Cerebellar cortex (tissue), 1 donor: Measurements from ENCODE around the gene ETFB.
"Not testable (repeated sequence)": the region's sequence is repeated elsewhere in the genome, so short reads cannot be mapped to it uniquely, and the experiment has no call there.

Experiments
- DNase-seq: peaks from one replicate; pipeline ENCODE4 v3.0.0-alpha.2; 2015; ENCODE audit warnings: low spot score

Gene ETFB

GRCh38 chr19:51365965-51366388, at the start of gene ETFB:
TSS of gene ETFB (minus strand) at chr19:51366388. CDS start at chr19:51366326, 62 bp downstream.
- DNase-seq: no peak

- DNase-seq: no peak
Observed at GRCh38 chr19:51415187-51415586, 49.0 kb upstream of the ETFB start.

GRCh38 chr19:51410950-51411748, 45.0 kb upstream of the ETFB start:
- no peak for DNase-seq

GRCh38 chr19:51407511-51408131, 41.4 kb upstream of the ETFB start:
- peak; percentile 67 for DNase-seq

- DNase-seq: no peak
Observed at GRCh38 chr19:51402117-51402516, 35.9 kb upstream of the ETFB start.

GRCh38 chr19:51399936-51400335, 33.7 kb upstream of the ETFB start:
- not testable (repeated sequence) for DNase-seq

GRCh38 chr19:51399231-51399630, 33.0 kb upstream of the ETFB start:
- no peak for DNase-seq

- peak; percentile 69 for DNase-seq
Observed at GRCh38 chr19:51398096-51398704, 32.0 kb upstream of the ETFB start.

GRCh38 chr19:51397453-51397852, 31.3 kb upstream of the ETFB start:
- DNase-seq: peak; percentile 36

- no peak for DNase-seq
Observed at GRCh38 chr19:51396175-51396574, 30.0 kb upstream of the ETFB start.

- peak; percentile 100 for DNase-seq
Observed at GRCh38 chr19:51394050-51394836, 28.1 kb upstream of the ETFB start.

GRCh38 chr19:51392701-51393100, 26.5 kb upstream of the ETFB start:
- no peak for DNase-seq

- DNase-seq: no peak
Observed at GRCh38 chr19:51391073-51391611, 25.0 kb upstream of the ETFB start.

- no peak for DNase-seq
Observed at GRCh38 chr19:51389143-51389542, 23.0 kb upstream of the ETFB start.

GRCh38 chr19:51387924-51388389, 21.8 kb upstream of the ETFB start, which contains the start of gene LIM2:
TSS of gene LIM2 (minus strand) at chr19:51387974. CDS start at chr19:51387443, 531 bp downstream.
- no peak for DNase-seq

- DNase-seq: no peak
Observed at GRCh38 chr19:51386882-51387520, 20.8 kb upstream of the ETFB start.

- no peak for DNase-seq
Observed at GRCh38 chr19:51382004-51382403, 15.8 kb upstream of the ETFB start.

- no peak for DNase-seq
Observed at GRCh38 chr19:51380379-51380778, 14.2 kb upstream of the ETFB start.

- DNase-seq: no peak
Observed at GRCh38 chr19:51377422-51377821, 11.2 kb upstream of the ETFB start.

GRCh38 chr19:51375504-51376221, 9.5 kb upstream of the ETFB start:
- DNase-seq: no peak
